ENCODE data around the gene MACF1. TPM values are rescaled to one million over a fixed set of nuclear protein-coding genes. Genes with fewer than 3 reads are reported as not detected.

Gene MACF1
- total RNA-seq, 2 experiments from 2014 or later = 248 to 252 TPM

- intact Hi-C loops (cut with DNase I, micrococcal nuclease) = no loop called here
- peaks cover 96% of the 10 kb centered on the region for H3K36me3 ChIP-seq (ENCODE audit: insufficient read depth, low read length)
- H3K27ac ChIP-seq (ENCODE audit: low read depth in 1 of 2, low read length in 2 of 2) = no peak overlapping the region
- H3K4me1 ChIP-seq (ENCODE audit: insufficient read depth, low read length) = no peaks in the 10 kb centered on the region
- H3K9me3 ChIP-seq (ENCODE audit: control insufficient read depth in 1 of 2, insufficient read depth in 1 of 2, low read length in 2 of 2) = no peaks in the 10 kb centered on the region
- H3K4me3 ChIP-seq (ENCODE audit: low read length) = no peak overlapping the region
- Mint-ChIP-seq H3K4me3 (no peak overlapping the region), H3K4me1 (ENCODE audit: low read depth) (no peaks in the 10 kb centered on the region), H3K27ac (no peak overlapping the region), H3K27me3 (no peaks in the 10 kb centered on the region), H3K9me3 (no peaks in the 10 kb centered on the region), H3K36me3 (ENCODE audit: low read depth) (peaks cover 99% of the 10 kb centered on the region)
- POLR2A ChIA-PET = no interaction called here
- no peak for DNase-seq
- no peak for TF ChIP-seq CTCF (IDR thresholded peaks at IDR 0.05)
- CTCF ChIA-PET = no interaction called here
- H3K27me3 ChIP-seq (ENCODE audit: control insufficient read depth in 1 of 2, insufficient read depth in 2 of 2, low read length in 2 of 2) = no peaks in the 10 kb centered on the region
- no peak for ATAC-seq (ENCODE audit: poor library complexity)
Observed at GRCh38 chr1:39452081-39452480, 247.6 kb downstream of the MACF1 start.

GRCh38 chr1:39452540-39452939 is 248.0 kb downstream of the MACF1 start:
- Mint-ChIP-seq H3K36me3 (ENCODE audit: low read depth) (peaks cover 99% of the 10 kb centered on the region), H3K4me3 (no peak overlapping the region), H3K9me3 (no peaks in the 10 kb centered on the region), H3K27ac (no peak overlapping the region), H3K27me3 (no peaks in the 10 kb centered on the region), H3K4me1 (ENCODE audit: low read depth) (no peaks in the 10 kb centered on the region)
- Histone ChIP-seq H3K27me3 (ENCODE audit: control insufficient read depth in 1 of 2, insufficient read depth in 2 of 2, low read length in 2 of 2) (no peaks in the 10 kb centered on the region), H3K27ac (ENCODE audit: low read depth in 1 of 2, low read length in 2 of 2) (no peak overlapping the region), H3K4me3 (ENCODE audit: low read length) (no peak overlapping the region), H3K9me3 (ENCODE audit: control insufficient read depth in 1 of 2, insufficient read depth in 1 of 2, low read length in 2 of 2) (no peaks in the 10 kb centered on the region), H3K36me3 (ENCODE audit: insufficient read depth, low read length) (peaks cover 96% of the 10 kb centered on the region), H3K4me1 (ENCODE audit: insufficient read depth, low read length) (no peaks in the 10 kb centered on the region)
- no peak for TF ChIP-seq CTCF (IDR thresholded peaks at IDR 0.05)
- ChIA-PET CTCF (no interaction called here), POLR2A (no interaction called here)
- DNase-seq (no peak), ATAC-seq (ENCODE audit: poor library complexity) (no peak)
- intact Hi-C loops (cut with DNase I, micrococcal nuclease) = no loop called here

GRCh38 chr1:39453603-39454002 is 249.1 kb downstream of the MACF1 start:
- no peak overlapping the region for H3K4me3 Mint-ChIP-seq
- no peak for ATAC-seq (ENCODE audit: poor library complexity)
- intact Hi-C loops (cut with DNase I, micrococcal nuclease) = no loop called here
- no peaks in the 10 kb centered on the region for H3K27me3 Mint-ChIP-seq
- H3K27ac ChIP-seq (ENCODE audit: low read depth in 1 of 2, low read length in 2 of 2) = no peak overlapping the region
- H3K27me3 ChIP-seq (ENCODE audit: control insufficient read depth in 1 of 2, insufficient read depth in 2 of 2, low read length in 2 of 2) = no peaks in the 10 kb centered on the region
- H3K4me3 ChIP-seq (ENCODE audit: low read length) = no peak overlapping the region
- H3K36me3 Mint-ChIP-seq (ENCODE audit: low read depth) = peaks cover 99% of the 10 kb centered on the region
- H3K4me1 Mint-ChIP-seq (ENCODE audit: low read depth) = no peaks in the 10 kb centered on the region
- no peaks in the 10 kb centered on the region for H3K9me3 ChIP-seq (ENCODE audit: control insufficient read depth in 1 of 2, insufficient read depth in 1 of 2, low read length in 2 of 2)
- H3K9me3 Mint-ChIP-seq = no peaks in the 10 kb centered on the region
- no peak for DNase-seq
- H3K4me1 ChIP-seq (ENCODE audit: insufficient read depth, low read length) = no peaks in the 10 kb centered on the region
- no peak for TF ChIP-seq CTCF (IDR thresholded peaks at IDR 0.05)
- ChIA-PET POLR2A (no interaction called here), CTCF (no interaction called here)
- no peak overlapping the region for H3K27ac Mint-ChIP-seq
- H3K36me3 ChIP-seq (ENCODE audit: insufficient read depth, low read length) = peaks cover 96% of the 10 kb centered on the region
